Hematopoietic multipotent progenitor cell treated with erythropoietin and hydrocortisone succinate and interleukin-3 and kit ligand, for 8 days (in vitro differentiated cells): ENCODE measurements around the gene CYP8B1.
A peak's percentile ranks its signal among the peaks of the same experiment; 100 is the strongest.

Experiments
- DNase-seq: peaks from one replicate; pipeline ENCODE4 v3.0.0-alpha.2; 2015

Gene CYP8B1

DNA sequence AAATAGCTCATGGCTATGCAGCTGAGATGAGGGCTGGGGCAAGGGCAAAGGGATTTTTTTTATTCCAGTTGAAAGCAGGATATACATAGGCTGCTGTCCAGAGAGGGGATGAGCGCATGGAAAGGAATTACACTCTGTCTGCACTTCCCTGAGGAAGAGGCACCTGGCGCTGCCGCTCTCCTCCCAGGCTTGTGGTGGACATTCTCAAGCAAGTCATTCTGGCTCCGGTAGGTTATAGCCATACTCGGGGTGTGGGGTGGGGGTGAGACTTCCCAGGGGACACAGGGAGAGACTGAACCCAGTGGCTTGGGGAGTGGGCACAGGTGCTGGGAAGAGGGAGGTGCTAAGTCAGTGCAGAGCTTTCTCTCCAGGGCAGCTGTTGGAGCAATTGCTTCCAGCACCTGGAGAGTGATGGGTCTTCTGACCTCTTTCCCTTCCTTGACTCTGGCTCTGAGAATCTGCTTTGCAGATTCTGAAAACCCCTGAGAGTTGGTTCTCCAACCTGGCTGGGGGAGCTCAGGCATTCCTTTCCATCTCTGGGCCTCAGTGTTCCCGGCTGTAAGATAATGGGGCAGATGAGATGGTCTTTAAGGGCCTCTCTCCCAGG is 24.3 kb downstream of the CYP8B1 start:
- no peak for DNase-seq

DNA sequence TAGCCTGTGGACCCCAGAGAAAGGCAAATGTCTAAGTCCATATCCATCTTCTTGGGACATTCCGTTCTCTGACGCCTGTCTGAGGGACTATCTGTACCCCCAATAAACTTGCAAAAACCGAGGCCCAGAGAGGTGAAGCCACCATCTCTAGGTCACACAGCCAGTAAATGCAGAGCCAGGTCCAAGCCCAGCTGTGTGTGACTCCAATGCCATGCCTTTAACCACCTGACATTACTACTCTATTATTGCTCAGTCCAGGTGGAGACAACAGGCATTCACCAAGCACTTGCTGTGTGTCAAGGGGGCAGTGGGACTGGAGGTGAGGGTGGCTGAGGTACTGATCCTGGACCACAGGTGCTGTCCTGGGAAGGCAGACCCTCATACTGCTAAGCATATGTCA is 25.4 kb downstream of the CYP8B1 start:
- DNase-seq: no peak

DNA sequence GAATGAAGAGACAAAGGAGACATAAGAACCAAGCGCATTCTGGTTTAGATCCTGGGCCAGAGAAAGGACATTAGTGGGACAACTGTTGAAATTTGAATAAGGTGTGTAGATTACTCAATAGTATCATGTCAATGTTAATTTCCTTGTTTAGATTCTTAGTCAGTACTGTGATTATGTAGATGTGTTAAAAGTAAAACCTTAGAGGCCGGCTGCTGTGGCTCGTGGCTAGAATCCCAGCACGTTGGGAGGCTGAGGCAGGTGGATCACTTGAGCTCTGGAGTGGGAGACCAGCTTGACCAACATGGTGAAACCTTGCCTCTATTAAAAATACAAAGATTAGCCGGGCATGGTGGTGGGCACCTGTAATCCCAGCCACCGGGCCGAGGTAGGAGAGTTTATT is 26.7 kb downstream of the CYP8B1 start:
- no peak for DNase-seq

DNA sequence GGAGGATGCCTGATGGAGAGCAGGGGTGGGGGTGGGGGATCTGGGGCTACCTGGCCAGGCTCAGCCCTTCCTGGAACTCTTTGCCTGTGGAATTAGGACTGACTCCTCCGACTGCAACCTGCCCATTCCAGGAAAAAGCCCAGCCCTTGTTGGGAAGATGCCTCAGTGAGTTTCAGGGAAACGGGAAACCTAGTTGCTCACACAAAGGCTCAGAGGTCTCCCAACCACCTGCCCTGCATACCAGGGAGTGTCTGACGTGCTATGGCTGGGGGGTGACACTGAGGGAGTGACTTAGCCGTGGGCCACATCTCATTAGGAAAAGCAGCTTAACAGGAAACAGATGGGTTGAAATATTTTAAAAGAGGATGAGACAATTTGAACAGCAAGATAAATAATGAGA is 27.9 kb downstream of the CYP8B1 start:
- DNase-seq: no peak

DNA sequence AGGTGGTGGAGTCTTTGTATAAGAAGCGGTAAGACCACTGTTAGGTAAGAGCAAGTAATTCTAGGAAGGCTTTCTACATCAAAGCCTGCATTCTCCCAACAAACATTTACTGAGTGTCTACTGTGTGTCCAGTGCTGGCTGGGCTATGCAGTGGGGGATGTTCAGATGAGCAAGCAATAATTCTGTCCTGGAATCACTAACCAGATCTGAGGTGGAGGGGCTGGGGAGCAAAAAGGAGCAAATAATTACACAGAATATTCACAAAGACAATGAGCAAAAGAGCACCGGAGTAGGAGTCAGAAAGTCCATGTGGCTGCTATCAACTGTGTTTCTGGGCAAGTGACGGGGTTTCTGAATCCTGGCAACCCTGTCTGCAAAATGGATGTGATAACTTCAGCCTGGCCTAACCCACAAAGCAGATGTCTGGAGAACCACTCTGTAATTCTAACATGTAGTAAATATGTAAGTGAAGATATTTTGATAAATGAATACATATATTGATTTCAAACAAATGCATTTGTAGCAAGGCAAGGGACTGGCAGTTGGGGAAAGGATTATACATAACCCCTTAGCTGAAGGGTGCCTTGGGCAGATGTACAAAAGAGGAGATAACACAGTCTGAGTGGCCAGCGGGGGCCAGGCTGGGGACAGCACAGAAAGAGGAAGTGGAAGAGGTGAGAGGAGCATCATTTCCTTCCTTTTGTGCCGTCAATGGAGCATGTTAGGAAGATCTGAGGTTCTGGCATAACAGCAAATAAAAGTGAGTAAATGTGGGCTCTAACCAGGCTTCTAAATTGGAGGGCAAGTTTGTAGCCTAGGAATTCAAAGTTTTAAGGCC is 28.8 kb downstream of the CYP8B1 start:
- peak; percentile 55 for DNase-seq

DNA sequence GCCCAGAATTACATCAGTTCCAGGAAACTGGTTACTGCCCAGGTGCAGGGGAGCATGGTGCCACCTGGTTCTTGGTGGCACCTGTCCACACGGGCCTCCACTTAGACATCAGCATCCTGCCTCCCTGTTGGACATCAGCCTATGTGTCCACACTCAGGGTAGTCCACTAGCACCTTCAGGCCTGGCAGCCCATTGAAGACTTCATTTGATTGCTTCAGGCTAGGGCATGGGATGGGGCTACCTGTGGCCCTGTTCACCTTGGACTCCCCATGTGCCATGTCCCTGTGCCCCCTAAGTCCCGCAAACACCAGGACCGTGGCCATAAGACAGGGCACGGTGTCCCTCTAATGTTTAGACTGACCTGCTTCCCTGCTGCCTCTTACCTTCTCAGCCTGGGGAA is 30.9 kb downstream of the CYP8B1 start:
- DNase-seq: no peak

DNA sequence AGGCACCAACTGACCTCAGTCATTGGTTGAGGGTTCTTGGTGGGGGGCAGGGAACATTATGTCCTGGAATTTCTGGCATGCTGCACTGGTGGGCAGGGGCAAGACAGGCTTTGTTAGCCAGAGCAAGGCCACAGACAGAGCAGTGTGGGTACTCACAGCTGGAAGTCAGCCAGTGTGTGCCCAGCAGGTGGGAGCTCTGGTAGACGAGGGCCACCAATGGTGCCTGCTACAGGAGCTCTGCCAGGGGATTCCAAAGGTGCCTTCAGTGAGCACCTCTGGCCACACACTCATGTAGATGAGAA is 31.3 kb downstream of the CYP8B1 start:
- DNase-seq: no peak

DNA sequence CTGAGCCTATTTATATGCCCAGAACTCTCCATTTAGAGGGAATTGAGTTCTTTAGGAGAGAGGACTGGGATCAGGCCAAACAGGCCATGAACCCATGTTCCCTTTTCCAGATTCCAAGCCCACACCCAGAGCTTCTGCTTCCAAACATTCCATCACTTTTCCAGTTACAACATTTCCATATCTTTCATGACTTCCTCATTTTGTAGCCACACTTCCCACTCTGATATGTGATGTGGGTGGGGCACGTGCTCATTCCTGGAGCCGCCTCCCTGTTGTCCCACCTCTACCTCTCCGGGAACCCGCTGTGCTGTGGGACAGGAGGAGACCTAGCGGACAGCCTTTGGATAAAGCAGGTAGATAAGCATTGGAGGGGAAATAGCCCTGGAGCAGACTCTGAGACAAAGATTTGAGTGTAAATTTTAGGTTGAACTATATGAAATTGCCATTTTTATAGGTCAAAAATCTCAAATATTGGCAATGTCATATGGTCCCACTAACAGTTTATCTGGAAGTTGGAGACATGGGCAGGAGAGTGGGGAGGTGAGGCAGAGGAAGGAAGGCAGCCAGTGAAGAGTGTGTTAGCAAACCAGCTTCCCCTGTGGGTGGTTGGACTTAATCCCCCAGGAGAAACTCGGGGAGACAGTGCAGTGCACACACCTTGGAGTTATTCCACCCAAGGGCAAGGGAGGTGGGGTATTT is 31.8 kb downstream of the CYP8B1 start:
- no peak for DNase-seq

DNA sequence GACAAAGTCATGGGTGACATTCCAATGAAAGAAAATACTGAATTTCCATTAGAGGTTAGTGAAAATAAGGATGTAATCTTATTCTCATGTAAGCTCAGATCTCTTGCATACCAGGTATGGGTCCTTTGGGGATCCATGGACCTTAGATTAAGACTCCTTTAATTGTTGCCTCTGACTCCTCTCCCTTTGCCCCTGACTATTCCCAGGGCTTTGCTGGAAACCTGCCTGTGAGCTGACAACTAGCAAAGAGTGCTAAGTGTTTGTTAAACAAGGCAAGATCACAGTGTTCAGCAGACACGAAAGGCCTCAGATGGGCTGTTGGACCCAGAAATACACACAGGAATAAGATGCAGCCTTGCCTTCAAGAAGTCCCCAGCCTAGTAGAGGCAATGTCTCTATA is 34.3 kb downstream of the CYP8B1 start:
- DNase-seq: no peak

DNA sequence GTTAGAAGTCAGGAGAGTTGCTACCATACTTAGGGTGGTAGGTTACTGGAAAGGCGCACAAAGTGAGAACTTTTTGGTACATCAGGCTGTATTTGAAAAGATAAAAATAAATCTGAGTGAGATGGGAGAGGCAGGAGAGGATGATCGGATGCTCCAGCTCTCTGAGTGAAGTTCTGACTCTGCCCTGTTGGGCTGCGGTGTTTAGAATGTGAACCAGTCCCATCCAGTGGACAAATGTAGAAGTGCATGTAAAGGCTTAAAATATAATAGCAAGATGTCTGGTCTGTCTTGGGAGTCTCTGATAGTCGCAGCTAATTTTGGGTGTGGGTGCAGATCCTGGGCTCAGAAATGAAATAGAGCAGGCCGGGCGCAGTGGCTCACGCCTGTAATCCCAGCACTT is 36.1 kb downstream of the CYP8B1 start:
- DNase-seq: peak; percentile 90

DNA sequence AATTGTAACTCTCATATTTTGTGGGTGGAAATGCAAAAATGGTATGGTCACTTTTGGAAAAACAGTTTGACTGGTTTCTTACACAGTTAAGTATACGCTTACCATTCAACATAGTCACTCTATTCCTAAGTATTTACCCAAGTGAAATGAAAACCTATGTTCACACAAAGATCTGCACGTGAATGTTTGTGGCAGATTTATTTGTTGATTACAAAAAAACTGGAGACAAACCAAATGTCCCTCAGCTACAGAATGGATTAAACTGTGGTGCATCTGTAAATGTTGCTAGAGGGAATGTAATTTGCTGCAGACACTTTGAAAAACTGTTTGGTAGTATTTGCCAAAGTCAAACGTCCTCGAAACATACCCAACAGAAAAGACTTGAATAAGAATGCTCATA is 37.1 kb downstream of the CYP8B1 start:
- no peak for DNase-seq

DNA sequence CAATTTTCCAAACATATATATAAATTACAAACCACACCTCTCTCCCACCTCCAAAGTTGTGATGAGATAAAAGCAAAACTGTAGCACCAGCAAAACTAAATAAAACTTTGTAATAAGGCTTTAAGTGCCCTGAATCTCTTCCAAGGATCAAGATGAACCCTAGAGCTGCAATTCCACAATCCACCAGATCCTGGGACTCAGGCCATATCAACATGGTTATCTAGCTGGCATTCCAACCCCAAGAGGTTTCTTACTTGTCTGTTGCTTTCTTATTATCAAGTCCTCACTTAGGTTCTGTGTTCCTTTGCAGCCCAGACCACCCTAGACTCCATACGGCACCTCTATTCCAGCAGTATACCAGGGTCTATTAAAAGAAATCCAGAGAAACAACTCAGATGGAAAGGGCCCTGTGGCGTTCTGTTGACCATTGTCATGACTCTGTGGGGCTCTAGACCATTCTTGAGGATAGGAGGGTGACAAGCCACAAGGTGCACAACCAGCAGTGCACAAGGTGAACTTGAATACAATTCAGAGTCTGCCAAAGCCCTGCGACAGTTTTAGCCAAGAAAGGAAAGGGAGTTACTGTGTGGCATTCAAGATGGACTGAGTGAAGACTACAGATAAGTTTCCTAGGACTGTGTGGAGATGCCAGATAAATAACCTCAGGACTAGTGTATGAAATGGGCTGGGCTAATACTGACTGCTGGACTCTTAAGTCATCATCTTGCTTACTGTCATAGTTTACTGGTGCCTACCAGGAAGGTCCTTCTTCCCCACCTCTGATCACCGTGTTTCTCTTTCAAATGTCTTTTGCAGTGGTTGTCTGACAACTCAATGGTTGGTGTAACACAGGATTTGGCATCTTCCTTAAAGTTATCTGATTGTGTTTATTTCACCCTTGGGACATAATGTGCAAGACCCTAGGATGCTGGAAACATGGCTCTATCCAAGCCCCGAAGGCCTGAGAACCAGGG is 39.2 kb downstream of the CYP8B1 start:
- peak; percentile 99 for DNase-seq

DNA sequence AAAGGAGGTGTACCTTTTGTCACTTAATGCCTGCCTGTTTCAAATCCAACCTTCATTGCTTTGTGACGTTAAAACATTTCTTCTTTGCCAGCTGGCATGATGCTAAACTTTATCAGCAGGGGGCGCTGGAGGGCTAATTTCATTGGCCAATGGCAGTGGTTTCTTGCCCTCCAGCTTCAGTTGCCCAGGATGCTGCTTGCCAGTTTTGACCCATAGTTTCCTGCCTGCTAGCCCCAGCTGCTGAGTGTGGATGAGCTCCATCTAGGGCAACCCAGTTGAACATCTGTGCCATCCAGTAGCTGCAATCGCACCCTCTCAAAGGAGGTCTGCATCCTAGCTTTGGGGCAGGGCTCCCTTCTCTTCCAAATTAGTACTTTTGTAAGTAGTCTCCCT is 44.4 kb downstream of the CYP8B1 start:
- peak; percentile 89 for DNase-seq

DNA sequence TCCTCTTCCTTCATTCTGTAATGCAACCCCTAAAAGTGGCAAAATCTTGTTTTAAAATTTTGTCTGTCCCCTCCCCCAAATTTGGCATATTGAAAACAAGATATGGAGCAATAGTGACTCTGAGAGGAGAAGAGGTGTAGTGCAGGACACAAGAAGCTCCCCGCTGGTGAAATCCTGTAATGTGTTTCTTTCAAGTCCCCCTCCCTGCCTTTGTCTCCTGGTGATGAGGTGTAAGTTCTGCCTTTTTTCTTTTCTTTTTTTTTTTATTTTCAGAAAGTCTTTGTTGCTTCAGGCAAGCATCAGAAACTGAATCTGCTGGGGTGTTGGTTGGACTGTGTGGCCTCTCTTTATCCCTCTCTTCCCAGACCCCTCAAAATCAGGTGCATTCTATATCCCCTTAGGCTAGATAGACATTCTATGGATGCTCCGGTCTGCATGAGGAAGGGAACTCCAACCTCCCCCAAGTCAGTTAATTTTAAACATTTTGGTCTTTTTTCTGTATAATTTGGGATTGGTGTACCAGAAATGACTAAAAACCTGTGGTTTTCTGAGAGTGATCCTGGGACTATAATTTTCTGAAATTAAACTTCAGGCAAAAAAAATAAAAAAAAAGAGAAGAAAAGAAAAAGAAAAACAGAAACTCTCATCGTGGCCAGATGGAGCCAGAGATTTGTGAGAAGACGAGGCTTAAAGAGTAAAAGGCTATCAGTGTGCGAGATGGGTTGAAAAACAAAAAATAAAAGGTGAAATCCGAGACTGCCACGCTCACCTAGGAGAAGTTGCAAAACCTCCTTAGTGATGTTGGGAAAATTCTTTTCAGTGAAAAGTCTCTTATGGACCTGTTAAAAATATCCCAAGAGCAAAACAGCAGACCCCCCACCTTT is 45.0 kb downstream of the CYP8B1 start:
- DNase-seq: peak; percentile 79

DNA sequence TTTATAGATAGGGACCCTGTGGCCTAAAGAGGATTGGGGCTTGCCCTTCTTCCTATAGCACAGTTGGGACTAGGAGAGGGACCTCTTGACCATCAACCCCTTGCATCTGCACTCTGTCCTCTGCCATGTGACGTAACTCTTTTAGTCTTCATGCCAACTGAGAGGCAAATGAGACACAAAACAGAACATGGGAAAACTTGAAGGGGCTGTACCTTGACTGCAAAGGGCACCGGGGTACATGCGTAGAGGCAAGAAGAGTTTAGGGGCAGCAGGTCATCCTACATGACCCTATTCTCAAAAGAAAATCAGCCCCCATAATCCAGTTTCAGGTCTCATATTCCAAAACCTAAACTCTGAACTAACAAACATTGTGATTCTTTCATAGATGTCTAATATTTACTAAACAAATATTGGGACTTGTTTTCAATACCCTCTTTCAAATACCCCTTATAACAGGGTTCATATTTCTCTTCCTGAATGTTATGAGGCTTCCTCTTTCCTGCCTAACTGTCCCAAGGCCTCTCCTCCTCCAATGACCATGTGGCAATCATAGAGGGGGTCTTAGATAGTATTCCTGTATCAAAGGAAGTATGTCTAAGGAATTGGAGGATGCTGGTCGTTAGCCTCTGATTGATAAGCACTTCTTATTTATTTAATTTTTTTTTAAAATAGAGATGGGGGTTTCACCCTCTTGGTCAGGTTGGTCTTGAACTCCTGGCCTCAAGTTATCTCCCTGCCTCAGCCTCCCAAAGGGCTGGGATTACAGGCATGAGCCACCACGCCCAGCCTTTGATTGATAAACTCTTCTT is 45.8 kb downstream of the CYP8B1 start:
- no peak for DNase-seq

DNA sequence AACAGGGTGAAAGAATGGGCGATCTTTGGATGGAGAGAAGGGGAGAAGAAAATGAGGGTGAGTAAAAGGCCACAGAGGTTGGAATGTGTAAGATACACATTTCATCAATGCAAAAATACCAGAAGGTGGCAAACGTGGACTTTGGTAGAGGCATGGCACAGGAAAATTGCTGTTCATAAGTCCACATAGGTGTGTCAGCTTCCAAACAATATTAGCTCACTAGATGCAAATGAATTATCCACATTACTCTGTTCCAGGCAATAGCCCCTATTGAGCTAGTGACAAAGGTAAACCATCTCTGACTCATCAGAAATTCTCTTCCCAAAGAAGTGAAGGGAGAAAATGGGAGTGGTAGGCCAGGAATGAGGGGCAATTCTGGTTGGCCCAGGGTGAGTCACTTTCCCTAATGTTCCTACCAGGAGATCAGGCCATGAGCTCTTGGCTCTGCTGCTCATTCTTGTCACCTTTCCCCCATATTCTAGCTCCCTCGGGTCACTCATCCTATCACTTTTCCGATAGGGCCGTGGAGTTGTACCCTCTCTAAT is 46.5 kb downstream of the CYP8B1 start:
- no peak for DNase-seq

DNA sequence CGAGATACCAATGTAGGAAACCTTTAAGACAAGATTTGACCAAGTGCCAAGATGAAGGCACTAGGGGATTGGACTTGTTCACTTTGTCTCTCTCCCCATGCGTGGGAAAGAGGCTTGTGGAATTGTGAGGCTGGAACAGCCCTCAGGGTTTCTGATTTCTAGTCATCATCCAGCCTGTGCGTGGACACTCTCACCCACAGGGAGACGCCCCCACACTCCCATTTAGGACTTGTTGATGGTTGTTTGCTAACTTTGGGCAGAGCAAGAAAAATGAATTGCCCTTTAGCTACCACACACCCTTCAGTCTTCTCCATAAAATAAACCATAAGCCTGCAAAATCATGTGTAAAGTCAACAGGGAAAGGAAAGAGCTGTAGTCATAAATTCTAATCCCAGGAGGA is 48.0 kb downstream of the CYP8B1 start:
- no peak for DNase-seq

DNA sequence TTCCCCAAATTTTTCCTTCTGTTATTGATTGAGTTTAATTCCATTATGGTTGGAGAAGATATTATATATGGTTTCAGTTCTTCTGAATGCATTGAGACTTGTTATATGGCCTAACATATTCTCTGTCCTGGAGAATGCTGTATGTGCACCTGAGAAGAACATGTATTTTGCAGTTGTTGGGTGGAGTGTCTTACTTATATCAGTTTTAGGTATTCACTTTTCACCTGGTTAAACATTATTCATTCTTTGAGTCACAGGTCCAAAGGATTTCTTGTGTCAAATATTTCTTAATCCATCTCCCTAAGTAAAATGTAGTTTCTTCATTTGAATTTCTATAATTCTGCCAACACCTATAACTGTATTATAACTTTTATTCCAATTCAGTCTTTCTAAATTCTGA is 48.7 kb downstream of the CYP8B1 start:
- DNase-seq: no peak

DNA sequence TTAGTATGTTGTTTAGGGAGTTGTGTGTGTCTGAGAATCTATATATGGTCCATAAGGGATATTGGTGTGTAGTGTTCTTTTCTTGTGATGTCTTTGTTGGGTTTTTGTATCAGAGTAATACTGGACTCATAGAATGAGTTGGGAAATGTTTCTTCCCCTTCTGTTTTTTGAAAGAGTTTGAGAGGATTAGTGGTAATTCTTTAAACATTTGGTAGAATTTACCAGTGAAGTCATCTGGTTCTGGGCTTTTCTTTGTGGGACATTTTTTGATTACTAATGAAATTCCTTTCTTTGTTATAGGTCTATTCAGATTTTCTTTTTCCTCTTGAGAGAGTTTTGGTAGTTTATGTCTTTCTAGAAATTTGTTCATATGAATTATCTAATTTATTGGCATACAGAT is 49.5 kb downstream of the CYP8B1 start:
- no peak for DNase-seq

DNA sequence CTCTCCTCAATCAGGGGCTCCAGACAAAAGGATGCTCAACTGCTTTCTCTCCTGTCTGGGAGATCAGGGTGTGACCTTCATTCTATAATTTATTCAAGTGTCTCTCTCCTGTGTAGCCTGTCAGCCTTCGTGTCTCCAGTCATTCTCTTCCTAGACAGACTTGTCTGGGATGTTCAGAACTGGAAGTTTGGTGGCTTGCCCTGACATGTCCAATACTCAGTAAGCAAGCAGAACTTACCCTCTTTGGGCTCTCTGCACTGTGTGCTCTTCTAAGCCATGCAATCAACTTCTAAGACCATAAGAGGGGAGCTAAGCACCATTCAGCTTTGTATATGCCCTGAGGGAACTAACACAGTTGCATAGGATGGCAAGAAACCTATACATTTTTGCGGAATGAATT is 52.3 kb downstream of the CYP8B1 start:
- DNase-seq: no peak

DNA sequence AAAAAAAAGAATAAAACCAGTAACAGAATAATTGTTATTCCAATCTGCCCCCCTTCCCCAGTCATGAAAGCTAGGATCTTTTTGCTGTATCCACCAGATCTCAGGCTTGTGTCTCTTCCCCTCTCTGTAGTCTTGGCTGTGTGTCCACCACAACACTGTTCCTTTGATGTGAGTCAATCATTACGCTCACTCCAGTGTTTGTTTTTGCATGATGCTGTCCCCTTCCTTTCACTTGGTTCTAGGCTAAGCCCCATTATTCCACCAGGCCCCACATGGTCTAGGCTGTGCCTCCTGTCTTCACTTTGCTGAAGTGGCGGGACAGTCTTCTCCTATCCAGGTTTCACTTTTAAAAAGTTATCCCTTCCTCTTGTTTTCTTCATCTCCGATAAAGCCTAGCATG is 52.9 kb downstream of the CYP8B1 start:
- DNase-seq: no peak
